Gastroesophageal sphincter (tissue), 3 donors: ENCODE results near the gene PLCG1.

ENCODE experiments used
- EP300 ChIP-seq: sonication (generic); formaldehyde crosslinking; IDR thresholded peaks from one replicate; pipeline ENCODE4 v1.6.1; 2017; ENCODE audit warnings: antibody characterized with exemption, mild to moderate bottlenecking
- POLR2A ChIP-seq, 2 donors: fragments of 450-650 bp; IDR thresholded peaks; one replicate each; pipeline ENCODE4 v1.6.1; 2017; ENCODE audit warnings: antibody characterized with exemption in 2 of 2, mild to moderate bottlenecking in 2 of 2, moderate library complexity in 1 of 2
- POLR2AphosphoS5 ChIP-seq: sonication (generic); formaldehyde crosslinking; IDR thresholded peaks from one replicate; pipeline ENCODE4 v1.6.1; 2017; ENCODE audit warnings: antibody characterized with exemption
- TF ChIP-seq, protein P1 (sequence below), 4 experiments: fragments of 200-600 bp in 2 of 4; fragments of 450-650 bp in 2 of 4; sonication (generic) in 1 of 4; IDR thresholded peaks; one replicate each; pipeline ENCODE4 v1.5.1; 2017 to 2019; ENCODE audit warnings: antibody characterized with exemption in 4 of 4, mild to moderate bottlenecking in 2 of 4, moderate library complexity in 2 of 4

DNA sequence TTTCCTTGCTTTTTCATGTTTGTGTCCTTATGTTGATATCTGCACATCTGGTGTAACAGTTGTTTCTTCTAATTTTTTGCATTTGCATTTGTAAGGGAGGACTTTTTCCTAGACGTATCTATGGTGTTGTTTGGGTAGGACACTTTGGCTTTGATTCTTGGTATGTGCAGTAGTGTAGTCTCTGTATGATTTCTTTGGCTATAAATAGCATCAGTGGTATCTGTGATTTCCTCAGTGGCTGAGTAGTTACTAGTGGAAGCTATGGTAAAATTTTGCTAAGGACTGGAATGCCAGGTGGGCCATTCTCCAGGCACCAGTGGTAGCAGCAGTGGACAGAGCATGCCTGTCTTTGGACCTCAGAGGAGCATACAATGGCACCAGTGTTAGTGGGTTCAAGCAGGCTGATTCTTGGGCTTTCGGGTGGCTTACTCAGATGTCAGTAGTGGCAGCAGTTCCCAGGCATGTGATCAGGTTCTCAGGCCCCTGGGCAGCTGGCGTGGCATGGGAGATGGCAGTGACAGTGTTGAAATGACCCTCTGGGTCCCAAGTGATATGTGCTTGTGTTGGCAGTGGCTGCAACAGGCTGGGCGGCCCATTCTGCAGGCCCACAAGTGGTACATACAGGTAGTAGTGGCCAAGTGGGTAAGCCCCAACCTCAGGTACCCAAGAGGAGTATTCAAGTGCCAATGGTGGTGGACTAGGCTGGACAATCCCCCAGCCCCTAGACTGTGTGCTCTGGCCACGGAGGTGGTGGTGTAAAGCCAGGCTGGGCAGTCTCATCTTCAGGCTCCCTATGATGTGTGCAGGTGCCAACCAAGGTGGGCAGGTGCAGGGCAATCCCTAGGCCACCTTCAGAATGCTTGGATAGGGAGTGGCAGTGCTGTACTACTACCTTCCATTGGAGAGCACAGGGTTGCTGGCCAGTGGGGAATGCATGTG lies 54.5 kb downstream of the PLCG1 start:
- TF ChIP-seq, protein P1, sequence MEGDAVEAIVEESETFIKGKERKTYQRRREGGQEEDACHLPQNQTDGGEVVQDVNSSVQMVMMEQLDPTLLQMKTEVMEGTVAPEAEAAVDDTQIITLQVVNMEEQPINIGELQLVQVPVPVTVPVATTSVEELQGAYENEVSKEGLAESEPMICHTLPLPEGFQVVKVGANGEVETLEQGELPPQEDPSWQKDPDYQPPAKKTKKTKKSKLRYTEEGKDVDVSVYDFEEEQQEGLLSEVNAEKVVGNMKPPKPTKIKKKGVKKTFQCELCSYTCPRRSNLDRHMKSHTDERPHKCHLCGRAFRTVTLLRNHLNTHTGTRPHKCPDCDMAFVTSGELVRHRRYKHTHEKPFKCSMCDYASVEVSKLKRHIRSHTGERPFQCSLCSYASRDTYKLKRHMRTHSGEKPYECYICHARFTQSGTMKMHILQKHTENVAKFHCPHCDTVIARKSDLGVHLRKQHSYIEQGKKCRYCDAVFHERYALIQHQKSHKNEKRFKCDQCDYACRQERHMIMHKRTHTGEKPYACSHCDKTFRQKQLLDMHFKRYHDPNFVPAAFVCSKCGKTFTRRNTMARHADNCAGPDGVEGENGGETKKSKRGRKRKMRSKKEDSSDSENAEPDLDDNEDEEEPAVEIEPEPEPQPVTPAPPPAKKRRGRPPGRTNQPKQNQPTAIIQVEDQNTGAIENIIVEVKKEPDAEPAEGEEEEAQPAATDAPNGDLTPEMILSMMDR (IDR thresholded peaks at IDR 0.05) = no peak
- no peak for TF ChIP-seq POLR2A (IDR thresholded peaks at IDR 0.05)
- TF ChIP-seq POLR2AphosphoS5 = no peak
- TF ChIP-seq EP300 = no peak
